ENCODE results near the gene PCBP1. TPM values are rescaled to one million over a fixed set of nuclear protein-coding genes. Genes with fewer than 3 reads are reported as not detected.
"Not testable (repeated sequence)": the region's sequence is repeated elsewhere in the genome, so short reads cannot be mapped to it uniquely, and the experiment has no call there.

Gene PCBP1
- total RNA-seq, 8 experiments from 2014 or later: 47.0 to 261 (median 104) TPM

- peak; percentile 48 to 80 (median 74) for ATAC-seq (replicated peaks in 6 of 8)
- peak overlapping the region; percentile 36 to 42 (median 36) for H3K4me3 ChIP-seq
- in situ Hi-C loops (cut with MboI; ENCODE audit: low pct_unique_long_range_greater_than_20kb in 2 of 9, low sequenced_read_pairs in 9 of 9, unreplicated experiment in 9 of 9): loop anchor here in 1 of 9 experiments (25.0 kb wide), 1 partner anchor 213 kb away; the partner anchor contains the start of gene MXD1
- peak overlapping the region; percentile 94 to 98 for H3K27ac ChIP-seq
- H3K4me1 ChIP-seq (replicated peaks in 1 of 2): peaks cover 28 to 33% of the 10 kb centered on the region in 2 donors
- 0 to 1% methylated on average over 1 to 13 of the region's 36 CpGs; no CpG with 5 or more reads in 8 of the 10 experiments for WGBS, 10 experiments
Measured at GRCh38 chr2:70124983-70125480, 37.8 kb downstream of the PCBP1 start.

- no peak for ATAC-seq (replicated peaks in 6 of 8)
- in situ Hi-C loops (cut with MboI; ENCODE audit: low pct_unique_long_range_greater_than_20kb in 2 of 9, low sequenced_read_pairs in 9 of 9, unreplicated experiment in 9 of 9): loop anchor here in 1 of 9 experiments (25.0 kb wide), 1 partner anchor 213 kb away; the partner anchor contains the start of gene MXD1
- WGBS, 10 experiments: 60 to 85% (median 80%) methylated on average over 2 to 13 of the region's 13 CpGs; no CpG with 5 or more reads in 2 of the 10 experiments
- Histone ChIP-seq H3K4me3 (peak overlapping the region; percentile 36 to 42 (median 36)), H3K4me1 (replicated peaks in 1 of 2) (peaks cover 28 to 33% of the 10 kb centered on the region in 2 donors), H3K27ac (peak overlapping the region; percentile 94 to 98)
Measured at GRCh38 chr2:70125498-70125898, 38.2 kb downstream of the PCBP1 start.

GRCh38 chr2:70126413-70126812 lies 39.1 kb downstream of the PCBP1 start:
- ATAC-seq (replicated peaks in 6 of 8): no peak
- in situ Hi-C loops (cut with MboI; ENCODE audit: low pct_unique_long_range_greater_than_20kb in 2 of 9, low sequenced_read_pairs in 9 of 9, unreplicated experiment in 9 of 9): loop anchor here in 1 of 9 experiments (25.0 kb wide), 1 partner anchor 214 kb away; the partner anchor contains the start of gene MXD1
- no peak overlapping the region for H3K27ac ChIP-seq

GRCh38 chr2:70128005-70128404 lies 40.7 kb downstream of the PCBP1 start:
- no peak overlapping the region for H3K27ac ChIP-seq
- peaks cover 36 to 41% of the 10 kb centered on the region in 2 donors for H3K4me1 ChIP-seq (replicated peaks in 1 of 2)
- in situ Hi-C loops (cut with MboI; ENCODE audit: low pct_unique_long_range_greater_than_20kb in 2 of 9, low sequenced_read_pairs in 9 of 9, unreplicated experiment in 9 of 9): loop anchor here in 1 of 9 experiments (25.0 kb wide), 1 partner anchor 216 kb away; the partner anchor contains the start of gene MXD1
- 0 to 86% (median 37%) methylated on average over 1 of the region's 1 CpG; no CpG with 5 or more reads in 4 of the 10 experiments for whole genome bisulfite sequencing, 10 experiments
- ATAC-seq (replicated peaks in 6 of 8): no peak
- H3K4me3 ChIP-seq: no peak overlapping the region

More at GRCh38 chr2:70126413-70126812, 39.1 kb downstream of the PCBP1 start:
- Histone ChIP-seq H3K4me3 (no peak overlapping the region), H3K4me1 (replicated peaks in 1 of 2) (peaks cover 28 to 33% of the 10 kb centered on the region in 2 donors)
- WGBS, 10 experiments: 92 to 100% (median 100%) methylated on average over 1 to 2 of the region's 2 CpGs; no CpG with 5 or more reads in 4 of the 10 experiments

GRCh38 chr2:70131344-70132143 lies 44.3 kb downstream of the PCBP1 start:
- H3K4me3 ChIP-seq; ATAC-seq (replicated peaks in 6 of 8); H3K27ac ChIP-seq: not testable (repeated sequence)
- in situ Hi-C loops (cut with MboI; ENCODE audit: low pct_unique_long_range_greater_than_20kb in 2 of 9, low sequenced_read_pairs in 9 of 9, unreplicated experiment in 9 of 9): loop anchor here in 1 of 9 experiments (25.0 kb wide), 1 partner anchor 219 kb away; the partner anchor contains the start of gene MXD1
- 57 to 95% (median 86%) methylated on average over 4 to 13 of the region's 17 CpGs for WGBS, 10 experiments
- H3K4me1 ChIP-seq (replicated peaks in 1 of 2): peaks cover 35% of the 10 kb centered on the region in 2 donors

GRCh38 chr2:70132244-70133126 lies 45.2 kb downstream of the PCBP1 start:
- Histone ChIP-seq H3K4me3 (peak overlapping the region in 2 of 5 donors; percentile 1 to 7), H3K27ac (peak overlapping the region; percentile 29 to 74), H3K4me1 (replicated peaks in 1 of 2) (peaks cover 32 to 35% of the 10 kb centered on the region in 2 donors)
- peak; percentile 76 to 91 (median 83) for ATAC-seq (replicated peaks in 6 of 8)
- WGBS, 10 experiments: 0 to 30% (median 14%) methylated on average over 1 to 6 of the region's 8 CpGs
- in situ Hi-C loops (cut with MboI; ENCODE audit: low pct_unique_long_range_greater_than_20kb in 2 of 9, low sequenced_read_pairs in 9 of 9, unreplicated experiment in 9 of 9): loop anchor here in 1 of 9 experiments (25.0 kb wide), 1 partner anchor 220 kb away; the partner anchor contains the start of gene MXD1

GRCh38 chr2:70133127-70133452 lies 45.8 kb downstream of the PCBP1 start:
- no peak for ATAC-seq (replicated peaks in 6 of 8)

GRCh38 chr2:70133491-70134322 lies 46.4 kb downstream of the PCBP1 start:
- in situ Hi-C loops (cut with MboI; ENCODE audit: low pct_unique_long_range_greater_than_20kb in 2 of 9, low sequenced_read_pairs in 9 of 9, unreplicated experiment in 9 of 9): loop anchor here in 1 of 9 experiments (25.0 kb wide), 1 partner anchor 221 kb away; the partner anchor contains the start of gene MXD1
- 73 to 100% (median 88%) methylated on average over 1 to 9 of the region's 10 CpGs; no CpG with 5 or more reads in 2 of the 10 experiments for WGBS, 10 experiments
- ATAC-seq (replicated peaks in 6 of 8): no peak
- peaks cover 25 to 31% of the 10 kb centered on the region in 2 donors for H3K4me1 ChIP-seq (replicated peaks in 1 of 2)
- peak overlapping the region; percentile 29 to 74 for H3K27ac ChIP-seq
- no peak overlapping the region for H3K4me3 ChIP-seq

More at GRCh38 chr2:70133127-70133452, 45.8 kb downstream of the PCBP1 start:
- Histone ChIP-seq H3K27ac (peak overlapping the region; percentile 29 to 74), H3K4me3 (no peak overlapping the region), H3K4me1 (replicated peaks in 1 of 2) (peaks cover 28 to 33% of the 10 kb centered on the region in 2 donors)
- in situ Hi-C loops (cut with MboI; ENCODE audit: low pct_unique_long_range_greater_than_20kb in 2 of 9, low sequenced_read_pairs in 9 of 9, unreplicated experiment in 9 of 9): loop anchor here in 1 of 9 experiments (25.0 kb wide), 1 partner anchor 221 kb away; the partner anchor contains the start of gene MXD1
- WGBS, 10 experiments: 50 to 100% (median 100%) methylated on average over 1 of the region's 1 CpG; no CpG with 5 or more reads in 3 of the 10 experiments

- not testable (repeated sequence) for H3K4me3 ChIP-seq
- peaks cover 25 to 31% of the 10 kb centered on the region in 2 donors for H3K4me1 ChIP-seq (replicated peaks in 1 of 2)
- peak in 1 of 8 experiments; percentile 13 for ATAC-seq (replicated peaks in 6 of 8)
- H3K27ac ChIP-seq: peak overlapping the region in 1 of 2 donors; percentile 29
- WGBS, 10 experiments: 65 to 100% (median 100%) methylated on average over 1 to 8 of the region's 10 CpGs; no CpG with 5 or more reads in 1 of the 10 experiments
- in situ Hi-C loops (cut with MboI; ENCODE audit: low pct_unique_long_range_greater_than_20kb in 2 of 9, low sequenced_read_pairs in 9 of 9, unreplicated experiment in 9 of 9): loop anchor here in 1 of 9 experiments (25.0 kb wide), 1 partner anchor 222 kb away; the partner anchor contains the start of gene MXD1
Measured at GRCh38 chr2:70134323-70134983, 47.2 kb downstream of the PCBP1 start.
